Keratinocyte (primary cell): ENCODE data around the gene TAS2R30. TPM values are rescaled to one million over a fixed set of nuclear protein-coding genes. Genes with fewer than 3 reads are reported as not detected.

Experiments used
- DNase-seq: peaks from one replicate; pipeline ENCODE4 v3.0.0-alpha.2; 2011; ENCODE audit warnings: low read depth, missing footprints, low spot score
- FAIRE-seq: peaks from 2 replicates; lab custom pipeline; 2011; peaks lifted over from hg19 to GRCh38; lab: Jason Lieb, UNC
- H2AFZ ChIP-seq: 2 replicates; pipeline ENCODE4 v1.6.0; 2012; ENCODE audit warnings: low read length, control low read depth, inconsistent platforms; ENCODE audit not compliant: control insufficient read depth
- H3K27ac ChIP-seq: 2 replicates; pipeline ENCODE4 v1.5.1; 2011; ENCODE audit warnings: low read length; ENCODE audit not compliant: control insufficient read depth, insufficient read depth
- H3K27me3 ChIP-seq: 3 replicates; pipeline ENCODE4 v1.6.0; 2011; ENCODE audit warnings: low read length; ENCODE audit not compliant: control insufficient read depth, insufficient read depth; ENCODE audit errors: extremely low read depth
- H3K36me3 ChIP-seq, 2 experiments: 2 replicates in 1 of 2; 3 replicates in 1 of 2; pipeline ENCODE4 v1.5.1; 2011; ENCODE audit warnings: low read length in 2 of 2, mild to moderate bottlenecking in 1 of 2; ENCODE audit not compliant: control insufficient read depth in 2 of 2, insufficient read depth in 2 of 2; ENCODE audit errors: extremely low read depth in 1 of 2
- H3K4me1 ChIP-seq: 3 replicates; pipeline ENCODE4 v1.5.1; 2011; ENCODE audit warnings: low read length; ENCODE audit not compliant: control insufficient read depth, insufficient read depth; ENCODE audit errors: extremely low read depth
- H3K4me2 ChIP-seq: 3 replicates; pipeline ENCODE4 v1.6.0; 2011; ENCODE audit warnings: low read depth, low read length; ENCODE audit not compliant: control insufficient read depth, insufficient read depth; ENCODE audit errors: extremely low read depth
- H3K4me3 ChIP-seq, 3 experiments: fragments of 200-600 bp in 1 of 3; sonication (generic) in 1 of 3; 2 replicates in 2 of 3; 3 replicates in 1 of 3; pipeline ENCODE4 v1.5.1; 2011 to 2016; ENCODE audit warnings: low read length in 3 of 3, mild to moderate bottlenecking in 3 of 3, control low read depth in 2 of 3, inconsistent platforms in 1 of 3, low read depth in 1 of 3, mixed read lengths in 1 of 3, mixed run types in 1 of 3, moderate library complexity in 1 of 3; ENCODE audit not compliant: control insufficient read depth in 2 of 3, insufficient read depth in 2 of 3; ENCODE audit errors: extremely low read depth in 1 of 3
- H3K79me2 ChIP-seq: 2 replicates; pipeline ENCODE4 v1.6.0; 2012; ENCODE audit warnings: low read length; ENCODE audit not compliant: control insufficient read depth, insufficient read depth
- H3K9ac ChIP-seq: 3 replicates; pipeline ENCODE4 v1.6.0; 2011; ENCODE audit warnings: low read length; ENCODE audit not compliant: control insufficient read depth, insufficient read depth; ENCODE audit errors: extremely low read depth
- H3K9me1 ChIP-seq: 3 replicates; pipeline ENCODE4 v1.6.0; 2011; ENCODE audit warnings: low read length; ENCODE audit not compliant: control insufficient read depth, insufficient read depth; ENCODE audit errors: extremely low read depth
- H3K9me3 ChIP-seq: 2 replicates; pipeline ENCODE4 v1.5.1; 2012; ENCODE audit warnings: low read depth, low read length; ENCODE audit not compliant: control insufficient read depth
- H4K20me1 ChIP-seq: 3 replicates; pipeline ENCODE4 v1.6.0; 2011; ENCODE audit warnings: low read length; ENCODE audit not compliant: control insufficient read depth, insufficient read depth; ENCODE audit errors: extremely low read depth
- EZH2 ChIP-seq: IDR thresholded peaks from one replicate; pipeline ENCODE4 v1.6.1; 2012; ENCODE audit warnings: inconsistent platforms, mild to moderate bottlenecking, low read length, moderate library complexity
- dilution Hi-C: fragments of 300-500 bp; cut with MboI; formaldehyde crosslinking; loops from one replicate; pipeline ENCODE4 v1.7.0; 2020; ENCODE audit warnings: low sequenced_read_pairs; ENCODE audit not compliant: extremely low pct_ligation_motif_present
- polyA plus RNA-seq, 5 experiments: library from polyadenylated mRNA; depleted of rRNA in 3 of 5; stranded (reverse) in 3 of 5; stranded (forward) in 1 of 5; unstranded in 1 of 5; fragments of >200 nt; gene quantifications; 1 replicate in 1 of 5; 2 replicates in 3 of 5; 3 replicates in 1 of 5; pipeline versions ENCODE4 v1.2.1 to v1.2.3, GENCODE V29; 2011 to 2012; ENCODE audit warnings: missing spikeins in 2 of 5, low read depth in 1 of 5, low replicate concordance in 1 of 5
- TF ChIP-seq, protein P1 (sequence below), 3 experiments: IDR thresholded peaks in 1 of 3; conservative IDR thresholded peaks in 1 of 3; optimal IDR thresholded peaks in 1 of 3; 2 replicates in 2 of 3; 3 replicates in 1 of 3; pipeline versions ENCODE3 to v1.5.1; 2011; ENCODE audit warnings: low read length in 3 of 3, mild to moderate bottlenecking in 3 of 3, moderate library complexity in 2 of 3, control low read depth in 1 of 3, inconsistent platforms in 1 of 3; ENCODE audit not compliant: insufficient read depth in 2 of 3; ENCODE audit errors: extremely low read depth in 1 of 3

The TAS2R30 gene
- polyA plus RNA-seq, 1 donor (not counting 4 experiments of a cell fraction or from before 2014, with no cell fraction given), result 0.18 TPM

DNA sequence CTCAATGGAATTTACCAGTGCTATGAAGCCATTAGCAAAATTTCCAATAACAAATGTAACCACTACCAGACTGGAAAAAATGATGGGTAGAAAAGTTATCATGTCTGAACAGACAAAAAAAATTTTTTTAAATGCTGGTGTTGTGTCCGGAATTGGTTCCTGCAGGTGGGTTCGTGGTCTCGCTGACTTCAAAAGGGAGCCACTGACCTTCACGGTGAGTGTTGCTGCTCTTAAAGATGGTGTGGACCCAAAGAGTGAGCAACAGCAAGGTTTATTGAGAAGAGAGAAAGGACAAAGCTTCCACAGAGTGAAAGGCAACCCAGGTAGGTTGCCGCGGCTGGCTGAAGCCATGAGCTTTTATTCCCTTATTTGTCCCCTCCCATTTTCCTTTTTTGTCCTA, 42.3 kb downstream of the TAS2R30 start, which contains the start of gene TAS2R43:
Gene TAS2R43, minus strand, starts transcription at position 186 of the 400 bp plus-strand sequence. Its CDS starts 84 bp downstream, at position 102.
- H3K9ac ChIP-seq, result no peak within 1 kb of the TSS
- no peak for DNase-seq
- FAIRE-seq, result no peak
- H3K79me2 ChIP-seq, result peaks cover 2% of the 10 kb centered on the region
- H3K9me1 ChIP-seq, result no peaks in the 10 kb centered on the region
- no peaks in the 10 kb centered on the region for H3K27me3 ChIP-seq
- H4K20me1 ChIP-seq, result no peaks in the 10 kb centered on the region
- no peak within 1 kb of the TSS for H3K27ac ChIP-seq
- H3K4me3 ChIP-seq, result no peak within 1 kb of the TSS
- no peaks in the 10 kb centered on the region for H3K36me3 ChIP-seq
- TF ChIP-seq EZH2, result no peak
- TF ChIP-seq, protein P1, sequence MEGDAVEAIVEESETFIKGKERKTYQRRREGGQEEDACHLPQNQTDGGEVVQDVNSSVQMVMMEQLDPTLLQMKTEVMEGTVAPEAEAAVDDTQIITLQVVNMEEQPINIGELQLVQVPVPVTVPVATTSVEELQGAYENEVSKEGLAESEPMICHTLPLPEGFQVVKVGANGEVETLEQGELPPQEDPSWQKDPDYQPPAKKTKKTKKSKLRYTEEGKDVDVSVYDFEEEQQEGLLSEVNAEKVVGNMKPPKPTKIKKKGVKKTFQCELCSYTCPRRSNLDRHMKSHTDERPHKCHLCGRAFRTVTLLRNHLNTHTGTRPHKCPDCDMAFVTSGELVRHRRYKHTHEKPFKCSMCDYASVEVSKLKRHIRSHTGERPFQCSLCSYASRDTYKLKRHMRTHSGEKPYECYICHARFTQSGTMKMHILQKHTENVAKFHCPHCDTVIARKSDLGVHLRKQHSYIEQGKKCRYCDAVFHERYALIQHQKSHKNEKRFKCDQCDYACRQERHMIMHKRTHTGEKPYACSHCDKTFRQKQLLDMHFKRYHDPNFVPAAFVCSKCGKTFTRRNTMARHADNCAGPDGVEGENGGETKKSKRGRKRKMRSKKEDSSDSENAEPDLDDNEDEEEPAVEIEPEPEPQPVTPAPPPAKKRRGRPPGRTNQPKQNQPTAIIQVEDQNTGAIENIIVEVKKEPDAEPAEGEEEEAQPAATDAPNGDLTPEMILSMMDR (optimal IDR thresholded peaks at IDR 0.05 in 1 of 3, IDR thresholded peaks at IDR 0.05 in 1 of 3, conservative IDR thresholded peaks at IDR 0.05 in 1 of 3; ENCODE audit: extremely low read depth in 1 of 3, insufficient read depth in 2 of 3, low read length in 3 of 3), result no peak
- no peaks in the 10 kb centered on the region for H3K9me3 ChIP-seq
- dilution Hi-C loops, result no loop called here
- H3K4me1 ChIP-seq, result no peaks in the 10 kb centered on the region
- no peak within 1 kb of the TSS for H2AFZ ChIP-seq
- no peak within 1 kb of the TSS for H3K4me2 ChIP-seq

DNA sequence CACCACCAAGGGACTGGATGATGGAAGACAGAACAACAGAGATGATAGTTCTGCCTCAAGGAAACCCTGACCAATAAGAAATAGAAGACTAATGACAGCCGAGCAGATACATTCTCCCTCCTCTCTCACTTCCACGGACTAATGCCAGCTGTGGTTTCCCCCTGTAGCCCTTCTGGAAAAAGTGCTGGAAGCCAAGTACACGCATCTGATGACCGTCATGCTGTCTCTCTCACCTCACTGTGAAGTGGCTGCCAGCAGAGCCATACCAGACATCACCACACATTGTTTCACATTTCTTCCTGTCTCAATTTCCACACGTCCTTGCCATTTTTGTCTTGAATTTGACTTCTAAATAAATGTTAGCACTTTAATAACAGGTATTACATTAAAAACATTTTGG, 45.2 kb downstream of the TAS2R30 start:
- dilution Hi-C loops, result no loop called here
- FAIRE-seq, result peak; percentile 29

More for the DNA sequence above, 45.2 kb downstream of the TAS2R30 start:
- no peak overlapping the region for H3K9ac ChIP-seq
- no peaks in the 10 kb centered on the region for H3K36me3 ChIP-seq
- H3K4me1 ChIP-seq, result no peaks in the 10 kb centered on the region
- no peak overlapping the region for H3K4me3 ChIP-seq
- H4K20me1 ChIP-seq, result no peaks in the 10 kb centered on the region
- H2AFZ ChIP-seq, result no peak overlapping the region
- peaks cover 2% of the 10 kb centered on the region for H3K79me2 ChIP-seq
- H3K27me3 ChIP-seq, result no peaks in the 10 kb centered on the region
- H3K9me3 ChIP-seq, result no peaks in the 10 kb centered on the region
- no peak overlapping the region for H3K27ac ChIP-seq
- H3K4me2 ChIP-seq, result no peak overlapping the region
- DNase-seq, result no peak
- no peak for TF ChIP-seq EZH2
- TF ChIP-seq, protein P1 (optimal IDR thresholded peaks at IDR 0.05 in 1 of 3, IDR thresholded peaks at IDR 0.05 in 1 of 3, conservative IDR thresholded peaks at IDR 0.05 in 1 of 3; ENCODE audit: extremely low read depth in 1 of 3, insufficient read depth in 2 of 3, low read length in 3 of 3), result no peak
- H3K9me1 ChIP-seq, result no peaks in the 10 kb centered on the region
